ENCODE results near the gene FLII. TPM values are rescaled to one million over a fixed set of nuclear protein-coding genes. Genes with fewer than 3 reads are reported as not detected.

FLII gene
- total RNA-seq, 1 donor from 2014 or later = 183 TPM

DNA sequence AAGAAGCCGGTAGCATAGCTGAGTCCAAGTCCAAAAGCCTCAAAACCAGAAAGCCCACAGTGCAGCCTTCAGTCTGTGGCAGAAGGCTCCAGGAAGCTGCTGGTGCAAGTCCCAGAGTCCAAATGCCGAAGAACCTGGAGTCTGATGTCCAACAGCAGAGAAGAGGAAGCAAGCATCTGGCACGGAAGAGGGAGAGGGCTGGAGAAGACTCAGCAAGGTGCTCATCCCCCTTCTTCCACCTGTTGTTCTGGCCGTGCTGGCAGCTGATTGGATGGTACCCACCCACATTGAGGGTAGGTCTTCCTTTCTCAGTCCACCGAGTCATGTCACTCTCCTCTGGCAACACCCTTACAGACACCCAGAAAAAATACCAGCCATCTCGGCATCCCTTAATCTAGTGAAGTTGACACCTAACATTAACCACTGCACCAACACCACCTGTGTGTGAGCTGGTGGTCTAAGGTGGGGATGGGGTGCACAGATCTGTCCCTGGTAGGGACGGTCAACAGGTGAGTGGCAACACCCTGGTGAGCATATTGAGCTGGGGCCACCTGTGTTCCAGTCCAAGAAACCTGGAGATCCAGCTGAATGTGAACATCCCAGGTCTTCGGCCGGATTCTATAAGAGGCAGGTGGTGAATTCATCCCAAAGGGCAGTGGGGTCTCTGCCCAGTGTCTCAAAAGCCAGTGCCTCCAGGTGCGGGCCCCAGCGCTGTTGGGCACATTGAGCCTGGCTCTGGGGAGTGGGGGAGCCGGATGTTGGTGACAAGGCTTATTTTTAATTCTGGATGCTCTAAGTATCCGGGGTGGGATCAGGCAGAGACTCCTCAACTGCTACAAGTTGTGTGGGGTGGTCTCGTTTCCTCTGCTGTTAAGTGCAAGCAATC, 11.8 kb upstream of the FLII start:
- no peaks in the 10 kb centered on the region for H3K9me3 Mint-ChIP-seq
- no peaks in the 10 kb centered on the region for H3K27me3 Mint-ChIP-seq (ENCODE audit: low read depth)
- TF ChIP-seq, protein P1, sequence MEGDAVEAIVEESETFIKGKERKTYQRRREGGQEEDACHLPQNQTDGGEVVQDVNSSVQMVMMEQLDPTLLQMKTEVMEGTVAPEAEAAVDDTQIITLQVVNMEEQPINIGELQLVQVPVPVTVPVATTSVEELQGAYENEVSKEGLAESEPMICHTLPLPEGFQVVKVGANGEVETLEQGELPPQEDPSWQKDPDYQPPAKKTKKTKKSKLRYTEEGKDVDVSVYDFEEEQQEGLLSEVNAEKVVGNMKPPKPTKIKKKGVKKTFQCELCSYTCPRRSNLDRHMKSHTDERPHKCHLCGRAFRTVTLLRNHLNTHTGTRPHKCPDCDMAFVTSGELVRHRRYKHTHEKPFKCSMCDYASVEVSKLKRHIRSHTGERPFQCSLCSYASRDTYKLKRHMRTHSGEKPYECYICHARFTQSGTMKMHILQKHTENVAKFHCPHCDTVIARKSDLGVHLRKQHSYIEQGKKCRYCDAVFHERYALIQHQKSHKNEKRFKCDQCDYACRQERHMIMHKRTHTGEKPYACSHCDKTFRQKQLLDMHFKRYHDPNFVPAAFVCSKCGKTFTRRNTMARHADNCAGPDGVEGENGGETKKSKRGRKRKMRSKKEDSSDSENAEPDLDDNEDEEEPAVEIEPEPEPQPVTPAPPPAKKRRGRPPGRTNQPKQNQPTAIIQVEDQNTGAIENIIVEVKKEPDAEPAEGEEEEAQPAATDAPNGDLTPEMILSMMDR (conservative IDR thresholded peaks at IDR 0.05) = no peak
- no peak for DNase-seq (ENCODE audit: low read depth, low spot score)
- no peak overlapping the region for H3K27ac Mint-ChIP-seq (ENCODE audit: unreplicated experiment)
- H3K4me1 Mint-ChIP-seq = peaks cover 13% of the 10 kb centered on the region
- H3K36me3 Mint-ChIP-seq (ENCODE audit: low read depth) = peaks cover 5% of the 10 kb centered on the region
- peak overlapping the region; percentile 56 for H3K4me3 Mint-ChIP-seq

GRCh38 chr17:18267927-18268711, 9.6 kb upstream of the FLII start:
- Mint-ChIP-seq H3K9me3 (no peaks in the 10 kb centered on the region), H3K4me3 (peak overlapping the region; percentile 31), H3K27ac (ENCODE audit: unreplicated experiment) (peak overlapping the region; percentile 88), H3K4me1 (peaks cover 13% of the 10 kb centered on the region), H3K36me3 (ENCODE audit: low read depth) (peaks cover 4% of the 10 kb centered on the region), H3K27me3 (ENCODE audit: low read depth) (no peaks in the 10 kb centered on the region)
- TF ChIP-seq, protein P1 (conservative IDR thresholded peaks at IDR 0.05) = no peak
- DNase-seq (ENCODE audit: low read depth, low spot score) = no peak

- Mint-ChIP-seq H3K36me3 (ENCODE audit: low read depth) (no peaks in the 10 kb centered on the region), H3K4me3 (no peak overlapping the region), H3K27me3 (ENCODE audit: low read depth) (no peaks in the 10 kb centered on the region), H3K4me1 (peaks cover 13% of the 10 kb centered on the region), H3K27ac (ENCODE audit: unreplicated experiment) (no peak overlapping the region), H3K9me3 (no peaks in the 10 kb centered on the region)
- DNase-seq (ENCODE audit: low read depth, low spot score) = no peak
- TF ChIP-seq, protein P1 (conservative IDR thresholded peaks at IDR 0.05) = no peak
These were observed 8.8 kb upstream of the FLII start for GRCh38 chr17:18267366-18267765.

- DNase-seq (ENCODE audit: low read depth, low spot score) = no peak
- H3K4me3 Mint-ChIP-seq = no peak overlapping the region
- H3K36me3 Mint-ChIP-seq (ENCODE audit: low read depth) = no peaks in the 10 kb centered on the region
- H3K4me1 Mint-ChIP-seq = peaks cover 20% of the 10 kb centered on the region
- H3K27me3 Mint-ChIP-seq (ENCODE audit: low read depth) = no peaks in the 10 kb centered on the region
- no peaks in the 10 kb centered on the region for H3K9me3 Mint-ChIP-seq
- no peak overlapping the region for H3K27ac Mint-ChIP-seq (ENCODE audit: unreplicated experiment)
- TF ChIP-seq, protein P1 (conservative IDR thresholded peaks at IDR 0.05) = no peak
These were observed 5.5 kb upstream of the FLII start for GRCh38 chr17:18263885-18264682.

GRCh38 chr17:18262641-18263040, 4.1 kb upstream of the FLII start:
- Mint-ChIP-seq H3K27ac (ENCODE audit: unreplicated experiment) (no peak overlapping the region), H3K36me3 (ENCODE audit: low read depth) (no peaks in the 10 kb centered on the region), H3K27me3 (ENCODE audit: low read depth) (no peaks in the 10 kb centered on the region), H3K9me3 (no peaks in the 10 kb centered on the region), H3K4me3 (peak overlapping the region; percentile 88), H3K4me1 (peaks cover 14% of the 10 kb centered on the region)
- DNase-seq (ENCODE audit: low read depth, low spot score) = no peak
- TF ChIP-seq, protein P1 (conservative IDR thresholded peaks at IDR 0.05) = no peak
